GM12873 (cell line): ENCODE data around the gene ANKS4B.

Source experiments
- TF ChIP-seq, protein P1 (sequence below): IDR thresholded peaks from 2 replicates; pipeline ENCODE4 v1.5.1; 2012; ENCODE audit warnings: low read depth, mild to moderate bottlenecking, moderate library complexity, low read length, control low read depth; ENCODE audit not compliant: insufficient read depth; ENCODE audit errors: missing control alignments

The ANKS4B gene

DNA sequence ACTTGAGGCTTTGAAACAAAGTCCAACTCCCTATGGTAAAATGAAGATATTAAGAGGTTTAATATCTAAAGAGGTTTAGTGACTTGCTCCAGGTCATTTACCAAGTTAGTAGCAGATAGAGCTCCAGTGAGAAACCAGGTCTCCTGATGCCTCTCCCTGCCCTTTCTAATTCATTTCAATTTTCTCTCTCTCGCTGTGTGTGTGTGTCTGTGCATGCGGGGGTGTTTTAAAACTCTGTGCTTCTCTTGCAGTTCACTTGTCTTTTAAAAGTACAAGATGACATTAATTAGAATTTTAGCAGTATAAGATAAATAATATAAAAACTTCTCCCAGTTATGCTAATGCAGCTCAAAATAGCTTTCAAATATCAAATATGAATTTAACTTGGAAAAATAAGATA is 13.9 kb upstream of the ANKS4B start:
- TF ChIP-seq, protein P1, sequence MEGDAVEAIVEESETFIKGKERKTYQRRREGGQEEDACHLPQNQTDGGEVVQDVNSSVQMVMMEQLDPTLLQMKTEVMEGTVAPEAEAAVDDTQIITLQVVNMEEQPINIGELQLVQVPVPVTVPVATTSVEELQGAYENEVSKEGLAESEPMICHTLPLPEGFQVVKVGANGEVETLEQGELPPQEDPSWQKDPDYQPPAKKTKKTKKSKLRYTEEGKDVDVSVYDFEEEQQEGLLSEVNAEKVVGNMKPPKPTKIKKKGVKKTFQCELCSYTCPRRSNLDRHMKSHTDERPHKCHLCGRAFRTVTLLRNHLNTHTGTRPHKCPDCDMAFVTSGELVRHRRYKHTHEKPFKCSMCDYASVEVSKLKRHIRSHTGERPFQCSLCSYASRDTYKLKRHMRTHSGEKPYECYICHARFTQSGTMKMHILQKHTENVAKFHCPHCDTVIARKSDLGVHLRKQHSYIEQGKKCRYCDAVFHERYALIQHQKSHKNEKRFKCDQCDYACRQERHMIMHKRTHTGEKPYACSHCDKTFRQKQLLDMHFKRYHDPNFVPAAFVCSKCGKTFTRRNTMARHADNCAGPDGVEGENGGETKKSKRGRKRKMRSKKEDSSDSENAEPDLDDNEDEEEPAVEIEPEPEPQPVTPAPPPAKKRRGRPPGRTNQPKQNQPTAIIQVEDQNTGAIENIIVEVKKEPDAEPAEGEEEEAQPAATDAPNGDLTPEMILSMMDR = no peak

DNA sequence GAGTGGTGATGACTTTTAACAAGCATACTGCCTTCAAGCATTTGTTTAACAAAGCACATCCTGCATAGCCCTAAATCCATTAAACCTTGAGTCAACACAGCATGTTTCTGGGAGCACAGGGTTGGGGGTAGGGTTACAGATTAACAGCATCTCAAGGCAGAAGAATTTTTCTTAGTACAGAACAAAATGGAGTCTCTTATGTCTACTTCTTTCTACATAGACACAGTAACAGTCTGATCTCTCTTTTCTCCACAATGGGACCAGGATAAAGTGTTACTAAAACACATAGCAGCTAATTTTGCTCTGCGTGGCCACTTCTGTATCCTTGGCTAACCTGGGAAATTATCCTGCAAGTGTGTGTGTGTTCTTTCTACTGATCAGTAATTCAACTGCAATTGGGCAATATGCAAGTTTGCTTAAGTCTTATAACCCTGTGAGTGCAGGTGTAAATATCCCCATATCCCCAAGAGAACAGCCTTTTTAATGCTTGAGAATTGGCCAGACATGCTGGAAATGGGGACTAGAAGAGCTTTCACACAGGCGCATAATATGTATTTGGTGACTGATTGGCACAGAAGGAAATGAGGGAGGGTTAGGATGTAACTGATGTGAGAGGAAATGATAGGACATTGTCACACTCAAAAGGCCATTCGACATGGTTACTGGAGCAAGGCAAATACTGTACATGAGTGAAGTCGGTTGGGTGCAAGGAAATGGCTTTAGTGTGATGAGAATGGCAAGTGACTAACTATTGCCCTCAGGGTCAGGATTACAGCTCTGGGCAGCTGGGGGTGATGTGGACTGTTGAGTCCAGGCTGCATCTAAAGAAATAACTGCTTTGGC is 10.8 kb upstream of the ANKS4B start:
- TF ChIP-seq, protein P1 = no peak

DNA sequence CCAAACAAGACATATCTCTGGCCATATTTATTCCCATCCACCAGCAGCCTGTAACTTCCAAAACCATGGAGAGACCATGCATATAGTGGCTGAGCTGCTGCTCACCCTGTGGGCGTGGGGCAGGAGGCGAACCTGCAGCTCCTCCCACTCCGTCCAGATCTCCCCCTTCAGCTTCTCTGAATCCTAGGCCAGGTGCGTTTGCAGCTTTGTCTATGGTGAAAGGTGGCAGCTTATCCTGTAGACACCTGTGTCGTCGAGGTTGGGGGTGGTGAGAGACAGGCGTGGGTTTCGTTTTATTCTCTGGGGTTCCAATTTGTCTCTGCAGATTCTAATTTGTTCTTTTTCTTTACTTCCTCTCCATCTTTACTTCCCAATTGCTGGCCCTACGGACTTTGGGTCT is 9.7 kb upstream of the ANKS4B start:
- TF ChIP-seq, protein P1 = no peak

DNA sequence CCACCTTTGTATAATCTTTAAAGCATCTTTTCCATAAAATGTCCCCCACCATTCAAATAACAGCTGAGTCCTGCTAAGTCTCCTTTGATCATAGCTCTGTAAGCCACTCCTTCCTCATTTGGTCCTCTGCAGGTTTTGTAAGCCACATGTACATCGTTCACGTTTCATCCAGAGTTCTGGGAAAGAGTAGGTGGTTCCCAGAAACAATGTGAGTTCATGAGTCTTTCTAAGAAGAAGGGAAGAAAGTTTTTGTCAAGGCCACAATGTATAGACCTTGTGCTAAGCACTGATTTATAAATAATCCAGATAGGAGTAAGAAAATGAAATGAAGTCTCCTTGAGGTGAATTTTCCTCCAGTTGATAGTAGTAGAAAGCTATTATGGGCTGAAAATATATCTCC is 8.7 kb upstream of the ANKS4B start:
- TF ChIP-seq, protein P1 = no peak

DNA sequence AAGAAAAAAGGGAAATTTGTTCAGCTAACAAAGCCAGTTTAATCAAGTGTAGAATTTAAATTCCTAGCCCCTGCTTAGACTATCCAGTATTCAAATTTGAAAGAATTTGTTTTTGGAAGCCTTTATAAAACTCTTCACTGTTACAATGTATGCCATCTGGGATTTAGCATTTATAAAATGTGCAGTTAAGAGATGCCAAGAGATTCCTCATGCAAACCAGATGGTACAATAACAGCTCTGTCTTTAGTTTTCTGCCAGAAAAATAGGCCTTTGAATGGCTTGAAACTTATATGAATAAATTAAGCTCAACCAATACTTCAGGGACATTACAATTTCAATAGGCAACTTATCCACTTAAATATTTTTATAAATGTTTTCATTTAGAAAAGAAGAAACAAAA is 6.8 kb upstream of the ANKS4B start:
- TF ChIP-seq, protein P1 = no peak

DNA sequence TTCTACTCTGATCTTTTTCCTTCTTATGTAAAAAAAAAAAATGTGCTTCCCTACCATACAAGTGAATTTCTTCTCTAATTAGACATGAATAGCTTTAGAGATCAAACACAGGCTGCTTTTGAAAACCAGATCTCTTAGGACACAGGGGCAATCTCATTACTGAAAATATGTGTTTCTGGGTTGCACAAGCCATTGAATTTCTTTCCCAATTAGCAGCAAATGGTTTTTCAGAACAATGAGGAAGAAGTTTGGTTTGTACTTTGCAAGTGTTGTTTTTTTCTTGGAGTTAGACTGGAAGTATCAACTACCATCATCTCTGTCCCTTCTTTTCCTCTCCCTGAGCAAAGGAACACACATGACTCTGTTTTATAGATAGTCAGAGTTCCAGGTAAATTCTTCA is 5.6 kb upstream of the ANKS4B start:
- TF ChIP-seq, protein P1 = no peak

DNA sequence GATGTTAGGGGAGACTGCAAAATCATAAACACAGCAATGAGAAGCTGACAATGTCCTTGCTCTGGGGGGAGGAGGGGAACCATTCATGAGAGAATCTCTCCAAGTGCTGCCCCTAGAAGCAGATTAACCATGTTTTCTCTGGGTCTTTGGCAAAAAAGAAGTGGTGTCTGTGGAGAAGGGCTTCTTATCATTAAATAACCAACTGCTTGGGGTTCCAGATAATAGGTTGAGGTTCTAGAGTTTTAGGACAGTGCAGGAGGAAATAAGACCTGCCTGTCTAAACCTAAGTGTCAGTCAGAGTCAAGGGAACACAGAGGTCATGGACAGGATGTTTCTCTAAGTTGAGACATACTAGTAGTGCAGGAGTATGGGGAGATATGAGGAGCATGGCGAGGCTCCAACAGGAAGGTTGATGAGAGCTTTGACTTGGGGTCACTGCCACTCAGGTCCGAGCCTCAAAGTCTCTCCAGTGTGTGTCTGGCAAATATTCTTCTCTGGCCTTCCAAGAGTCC is 5.1 kb upstream of the ANKS4B start:
- TF ChIP-seq, protein P1 = no peak
